ENCODE results near the gene RPS16. TPM values are rescaled to one million over a fixed set of nuclear protein-coding genes. Genes with fewer than 3 reads are reported as not detected.

Gene RPS16
- total RNA-seq, 1 donor from 2014 or later, result 1,586 TPM

DNA sequence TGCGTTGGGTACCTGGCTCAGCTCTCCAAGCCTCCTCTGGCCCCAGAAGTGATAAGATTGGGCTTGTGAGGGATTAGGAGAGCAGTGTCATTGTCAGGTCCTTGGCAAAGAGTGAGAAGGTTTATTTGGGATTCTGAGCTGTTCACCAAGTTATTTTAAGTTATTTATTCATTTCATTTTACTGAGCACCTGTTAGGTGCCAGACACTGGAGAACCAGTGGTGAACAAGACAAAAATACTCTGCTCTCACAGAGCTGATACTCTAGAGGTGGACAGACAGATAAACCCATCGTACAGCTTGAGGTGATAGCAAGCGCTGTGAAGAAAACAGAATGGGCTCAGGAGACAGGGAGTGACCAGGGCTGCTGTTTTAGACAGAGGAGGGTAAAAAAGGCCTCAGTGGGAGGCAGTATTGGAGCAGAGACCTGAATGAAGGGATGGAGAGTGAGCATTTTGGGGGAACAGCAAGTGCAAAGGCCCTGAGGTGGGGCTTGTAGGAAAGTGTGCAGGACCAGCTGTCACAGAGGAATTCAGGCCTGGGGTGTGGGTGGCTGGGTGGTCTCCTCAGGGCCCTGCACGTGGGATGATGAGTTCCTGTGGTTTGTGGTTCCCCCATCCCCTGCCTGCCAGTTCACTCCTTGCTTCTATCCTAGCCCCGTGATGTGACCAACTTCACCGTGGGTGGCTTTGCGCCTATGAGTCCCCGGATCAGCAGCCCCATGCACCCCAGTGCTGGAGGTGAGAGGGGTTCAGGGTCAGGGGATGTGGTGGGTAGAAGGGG lies 36.2 kb upstream of the RPS16 start:
- H3K27ac ChIP-seq, result no peak overlapping the region
- H3K36me3 ChIP-seq, result peaks cover 98% of the 10 kb centered on the region
- no peaks in the 10 kb centered on the region for H3K4me1 ChIP-seq
- ATAC-seq, result no peak
- H3K9me3 ChIP-seq, result no peaks in the 10 kb centered on the region
- no peak for DNase-seq
- intact Hi-C loops (cut with DNase I), result no loop called here
- H3K4me3 ChIP-seq, result no peak overlapping the region
- TF ChIP-seq, protein P1, sequence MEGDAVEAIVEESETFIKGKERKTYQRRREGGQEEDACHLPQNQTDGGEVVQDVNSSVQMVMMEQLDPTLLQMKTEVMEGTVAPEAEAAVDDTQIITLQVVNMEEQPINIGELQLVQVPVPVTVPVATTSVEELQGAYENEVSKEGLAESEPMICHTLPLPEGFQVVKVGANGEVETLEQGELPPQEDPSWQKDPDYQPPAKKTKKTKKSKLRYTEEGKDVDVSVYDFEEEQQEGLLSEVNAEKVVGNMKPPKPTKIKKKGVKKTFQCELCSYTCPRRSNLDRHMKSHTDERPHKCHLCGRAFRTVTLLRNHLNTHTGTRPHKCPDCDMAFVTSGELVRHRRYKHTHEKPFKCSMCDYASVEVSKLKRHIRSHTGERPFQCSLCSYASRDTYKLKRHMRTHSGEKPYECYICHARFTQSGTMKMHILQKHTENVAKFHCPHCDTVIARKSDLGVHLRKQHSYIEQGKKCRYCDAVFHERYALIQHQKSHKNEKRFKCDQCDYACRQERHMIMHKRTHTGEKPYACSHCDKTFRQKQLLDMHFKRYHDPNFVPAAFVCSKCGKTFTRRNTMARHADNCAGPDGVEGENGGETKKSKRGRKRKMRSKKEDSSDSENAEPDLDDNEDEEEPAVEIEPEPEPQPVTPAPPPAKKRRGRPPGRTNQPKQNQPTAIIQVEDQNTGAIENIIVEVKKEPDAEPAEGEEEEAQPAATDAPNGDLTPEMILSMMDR (IDR thresholded peaks at IDR 0.05), result no peak
- no peaks in the 10 kb centered on the region for H3K27me3 ChIP-seq (ENCODE audit: low read depth)

DNA sequence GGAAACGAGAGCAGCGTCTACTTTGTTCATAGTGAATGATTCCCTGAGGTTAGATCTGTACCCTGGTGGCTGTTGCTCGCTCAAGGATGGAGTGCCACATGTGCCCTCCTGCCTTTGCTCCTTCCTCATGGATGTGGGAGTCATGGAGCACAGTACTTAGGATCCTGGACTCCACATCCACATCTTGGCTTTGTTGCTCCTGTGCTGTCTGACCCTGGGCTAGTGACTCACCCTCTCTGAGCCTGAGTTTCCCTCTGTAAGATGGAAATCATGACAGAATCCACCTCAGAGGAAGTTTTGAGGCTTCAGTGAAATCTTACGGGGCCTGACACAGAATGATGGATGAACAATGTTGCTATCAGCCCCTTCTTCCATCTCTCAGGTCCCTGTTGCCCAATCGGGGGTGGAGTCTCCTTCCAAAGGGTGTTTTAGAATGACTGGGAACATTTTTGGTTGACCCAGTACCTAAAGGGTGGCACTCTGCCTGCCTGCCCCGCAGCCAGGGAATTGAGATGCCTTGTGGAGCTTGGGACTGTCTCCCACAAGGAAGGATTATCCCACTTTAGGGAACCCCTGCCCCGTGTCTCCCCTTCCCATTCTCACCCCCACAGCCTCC lies 35.1 kb upstream of the RPS16 start:
- H3K4me3 ChIP-seq, result no peak overlapping the region
- ATAC-seq, result no peak
- TF ChIP-seq, protein P1 (IDR thresholded peaks at IDR 0.05), result no peak
- DNase-seq, result no peak
- H3K4me1 ChIP-seq, result no peaks in the 10 kb centered on the region
- no peaks in the 10 kb centered on the region for H3K9me3 ChIP-seq
- H3K27me3 ChIP-seq (ENCODE audit: low read depth), result no peaks in the 10 kb centered on the region
- H3K36me3 ChIP-seq, result peaks cover 100% of the 10 kb centered on the region
- H3K27ac ChIP-seq, result no peak overlapping the region
- intact Hi-C loops (cut with DNase I), result no loop called here

DNA sequence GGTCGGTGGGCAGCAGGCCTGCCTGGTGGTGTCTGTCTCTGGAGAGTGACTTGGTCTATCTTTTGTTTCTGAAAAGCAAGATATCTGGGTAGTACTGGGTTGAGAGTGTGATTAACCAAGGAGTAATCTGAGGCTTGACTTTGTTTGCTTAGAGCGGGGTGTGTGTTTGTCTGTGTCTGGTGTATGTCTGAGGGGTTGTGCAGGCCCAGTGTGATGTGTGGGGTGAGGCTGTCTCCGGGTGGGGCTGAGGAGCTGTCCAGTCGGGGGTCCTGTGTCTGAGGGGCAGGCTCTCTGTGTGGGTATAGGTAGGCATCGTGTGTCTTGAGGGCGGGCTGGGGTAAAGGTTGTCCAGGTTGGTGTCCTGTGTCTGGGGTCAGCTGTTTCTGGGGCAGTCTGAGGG lies 33.8 kb upstream of the RPS16 start:
- H3K4me3 ChIP-seq, result no peak overlapping the region
- H3K27me3 ChIP-seq (ENCODE audit: low read depth), result no peaks in the 10 kb centered on the region
- no peaks in the 10 kb centered on the region for H3K9me3 ChIP-seq
- ATAC-seq, result no peak
- H3K36me3 ChIP-seq, result peaks cover 100% of the 10 kb centered on the region
- TF ChIP-seq, protein P1 (IDR thresholded peaks at IDR 0.05), result no peak
- H3K4me1 ChIP-seq, result no peaks in the 10 kb centered on the region
- DNase-seq, result no peak
- no peak overlapping the region for H3K27ac ChIP-seq
- intact Hi-C loops (cut with DNase I), result no loop called here

DNA sequence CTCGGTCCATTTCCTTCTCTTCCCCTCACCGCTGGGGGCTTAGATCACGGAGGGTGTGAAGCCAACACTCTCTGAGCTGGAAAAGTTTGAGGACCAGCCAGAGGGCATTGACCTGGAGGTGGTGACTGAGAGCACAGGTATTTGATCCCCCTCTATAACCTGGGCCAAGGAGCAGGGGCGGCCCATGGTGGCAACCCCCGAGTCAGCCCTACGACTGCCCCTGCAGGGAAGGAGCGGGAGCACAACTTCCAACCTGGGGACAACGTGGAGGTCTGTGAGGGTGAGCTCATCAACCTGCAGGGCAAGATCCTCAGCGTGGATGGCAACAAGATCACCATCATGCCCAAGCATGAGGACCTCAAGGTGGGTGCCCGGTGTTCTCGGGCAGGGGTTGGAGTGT lies 33.3 kb upstream of the RPS16 start:
- ATAC-seq (no peak), DNase-seq (no peak)
- TF ChIP-seq, protein P1 (IDR thresholded peaks at IDR 0.05), result no peak
- no peaks in the 10 kb centered on the region for H3K9me3 ChIP-seq
- no peaks in the 10 kb centered on the region for H3K27me3 ChIP-seq (ENCODE audit: low read depth)
- no peak overlapping the region for H3K4me3 ChIP-seq
- intact Hi-C loops (cut with DNase I), result no loop called here
- no peaks in the 10 kb centered on the region for H3K4me1 ChIP-seq
- no peak overlapping the region for H3K27ac ChIP-seq
- H3K36me3 ChIP-seq, result peaks cover 100% of the 10 kb centered on the region

- ATAC-seq, result no peak
- Histone ChIP-seq H3K9me3 (no peaks in the 10 kb centered on the region), H3K27me3 (ENCODE audit: low read depth) (no peaks in the 10 kb centered on the region), H3K27ac (no peak overlapping the region), H3K36me3 (peaks cover 99% of the 10 kb centered on the region), H3K4me3 (no peak overlapping the region), H3K4me1 (no peaks in the 10 kb centered on the region)
- DNase-seq, result no peak
- intact Hi-C loops (cut with DNase I), result no loop called here
- TF ChIP-seq, protein P1 (IDR thresholded peaks at IDR 0.05), result no peak
Measured at GRCh38 chr19:39467941-39468340, 32.2 kb upstream of the RPS16 start.
